Measurements from ENCODE around the gene TXNDC11. TPM values are rescaled to one million over a fixed set of nuclear protein-coding genes. Genes with fewer than 3 reads are reported as not detected.

The TXNDC11 gene
- total RNA-seq, 6 experiments from 2014 or later = 43.2 to 63.3 (median 54.0) TPM

- H3K27ac ChIP-seq = no peak overlapping the region
- WGBS (ENCODE audit: insufficient coverage, low coverage, low lambda C conversion rate, missing lambda C conversion rate) = 82% methylated on average over 6 of the region's 6 CpGs
- no peak overlapping the region for H3K4me3 ChIP-seq
- DNase-seq (no peak), ATAC-seq (no peak)
- intact Hi-C loops (cut with DNase I) = no loop called here
- peaks cover 9 to 77% (median 42%) of the 10 kb centered on the region in 4 donors for H3K36me3 ChIP-seq
- H3K27me3 ChIP-seq = no peaks in the 10 kb centered on the region
- TF ChIP-seq CTCF (IDR thresholded peaks at IDR 0.05) (no peak), POLR2A (IDR thresholded peaks at IDR 0.05) (no peak)
- H3K9me3 ChIP-seq = no peaks in the 10 kb centered on the region
- H3K4me1 ChIP-seq = peaks cover 0 to 11% (median 0%) of the 10 kb centered on the region in 4 donors
Measured at GRCh38 chr16:11686713-11687380, 55.8 kb downstream of the TXNDC11 start.

GRCh38 chr16:11685844-11686618 lies 56.6 kb downstream of the TXNDC11 start:
- WGBS (ENCODE audit: insufficient coverage, low coverage, low lambda C conversion rate, missing lambda C conversion rate) = 81% methylated on average over 9 of the region's 9 CpGs
- DNase-seq (peak in 1 of 3 donors; percentile 30), ATAC-seq (no peak)
- H3K4me3 ChIP-seq = no peak overlapping the region
- H3K27me3 ChIP-seq = no peaks in the 10 kb centered on the region
- H3K4me1 ChIP-seq = peaks cover 0 to 19% (median 0%) of the 10 kb centered on the region in 4 donors
- no peaks in the 10 kb centered on the region for H3K9me3 ChIP-seq
- peaks cover 9 to 69% (median 38%) of the 10 kb centered on the region in 4 donors for H3K36me3 ChIP-seq
- intact Hi-C loops (cut with DNase I) = no loop called here
- TF ChIP-seq POLR2A (IDR thresholded peaks at IDR 0.05) = no peak
- TF ChIP-seq CTCF (IDR thresholded peaks at IDR 0.05) = no peak
- H3K27ac ChIP-seq = no peak overlapping the region

DNA sequence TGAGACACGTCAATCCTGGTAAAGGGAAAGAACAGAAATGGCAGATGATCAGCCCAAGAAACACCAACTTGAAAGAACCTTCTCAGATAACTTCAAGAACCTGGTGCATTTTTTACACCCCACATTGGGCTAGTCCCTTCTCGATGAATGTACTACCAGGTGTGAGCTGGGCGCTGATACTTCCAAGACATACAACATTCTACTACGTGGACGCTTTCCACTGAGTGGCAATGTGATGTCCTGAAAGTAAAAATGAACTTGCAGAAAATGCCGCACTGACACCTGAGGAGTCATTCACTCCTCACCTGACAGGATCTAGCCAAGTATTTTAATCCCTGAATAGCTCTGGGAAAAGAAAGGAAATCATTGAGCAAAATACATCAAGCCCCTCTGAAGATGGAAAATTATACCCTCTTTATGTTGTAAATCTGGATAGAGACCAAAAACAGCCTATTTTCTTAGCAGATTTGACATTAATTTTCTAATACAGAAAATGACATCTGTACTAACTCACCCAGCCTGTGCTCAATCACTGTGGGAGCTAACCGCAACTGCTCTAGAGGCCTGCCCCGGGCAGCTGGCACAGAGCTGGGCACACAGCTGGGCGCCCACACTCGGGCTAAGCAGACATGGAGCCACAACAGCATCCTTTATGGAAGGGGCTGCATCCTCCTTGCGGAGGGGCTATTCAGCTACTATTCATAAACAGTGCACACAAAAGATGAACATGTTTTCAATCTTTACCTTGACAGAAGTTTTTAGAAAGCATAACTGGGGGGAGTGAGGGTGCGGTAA lies 58.2 kb downstream of the TXNDC11 start:
- H3K36me3 ChIP-seq = peaks cover 9 to 76% (median 43%) of the 10 kb centered on the region in 4 donors
- TF ChIP-seq POLR2A (IDR thresholded peaks at IDR 0.05) = no peak
- no peak for TF ChIP-seq CTCF (IDR thresholded peaks at IDR 0.05)
- H3K9me3 ChIP-seq = no peaks in the 10 kb centered on the region
- H3K27ac ChIP-seq = no peak overlapping the region
- H3K4me3 ChIP-seq = no peak overlapping the region
- DNase-seq (peak in 1 of 3 donors; percentile 37), ATAC-seq (no peak)
- H3K27me3 ChIP-seq = no peaks in the 10 kb centered on the region
- WGBS (ENCODE audit: insufficient coverage, low coverage, low lambda C conversion rate, missing lambda C conversion rate) = 93% methylated on average over 10 of the region's 12 CpGs
- H3K4me1 ChIP-seq = peaks cover 0 to 11% (median 0%) of the 10 kb centered on the region in 4 donors
- intact Hi-C loops (cut with DNase I) = no loop called here

DNA sequence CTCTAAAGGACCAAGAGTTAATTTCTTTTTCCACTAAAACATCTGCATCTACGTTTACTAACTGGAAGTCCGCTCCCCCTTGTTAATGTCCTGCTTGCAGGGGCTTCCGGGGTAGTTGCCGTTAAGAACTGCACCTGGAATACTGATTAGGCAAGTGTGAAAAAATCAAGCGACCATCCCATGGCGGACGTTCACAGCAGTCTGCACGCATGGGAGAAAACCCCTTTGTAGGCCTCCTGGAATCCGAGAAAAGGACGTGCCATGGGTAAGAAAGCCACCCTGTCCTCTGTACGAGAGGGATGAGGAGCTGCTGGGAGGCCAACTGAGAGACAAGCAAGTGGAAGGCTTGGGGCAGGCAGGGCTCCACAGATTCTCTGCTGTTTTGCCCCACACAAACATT lies 59.5 kb downstream of the TXNDC11 start:
- DNase-seq = peak in 1 of 3 donors; percentile 27
- peaks cover 14 to 77% (median 47%) of the 10 kb centered on the region in 4 donors for H3K36me3 ChIP-seq
- no peak overlapping the region for H3K4me3 ChIP-seq
- intact Hi-C loops (cut with DNase I) = no loop called here
- H3K9me3 ChIP-seq = no peaks in the 10 kb centered on the region
- no peaks in the 10 kb centered on the region for H3K27me3 ChIP-seq
- peaks cover 0 to 18% (median 0%) of the 10 kb centered on the region in 4 donors for H3K4me1 ChIP-seq
- TF ChIP-seq POLR2A (IDR thresholded peaks at IDR 0.05) (no peak), CTCF (IDR thresholded peaks at IDR 0.05) (no peak)
- no peak for ATAC-seq
- 92% methylated on average over 11 of the region's 11 CpGs for WGBS (ENCODE audit: insufficient coverage, low coverage, low lambda C conversion rate, missing lambda C conversion rate)
- no peak overlapping the region for H3K27ac ChIP-seq
